PFSK-1 (cell line): ENCODE results near the gene GBP6.

Experiments used
- FOXP2 ChIP-seq: optimal IDR thresholded peaks from 2 replicates; pipeline ENCODE3; 2011; ENCODE audit warnings: borderline replicate concordance, control low read depth, inconsistent platforms; ENCODE audit not compliant: insufficient read depth; ENCODE audit errors: extremely low read length, extremely low read depth
- POLR2AphosphoS5 ChIP-seq: IDR thresholded peaks from 2 replicates; pipeline ENCODE4 v1.6.1; 2012; ENCODE audit warnings: low read depth, mild to moderate bottlenecking, control low read depth, low read length, moderate library complexity
- SIN3A ChIP-seq: IDR thresholded peaks from 2 replicates; pipeline ENCODE4 v1.6.1; 2012; ENCODE audit warnings: mild to moderate bottlenecking, low read length, moderate library complexity, borderline replicate concordance; ENCODE audit not compliant: insufficient read depth
- TAF1 ChIP-seq: IDR thresholded peaks from 2 replicates; pipeline ENCODE4 v1.6.1; 2012; ENCODE audit warnings: low read length, control low read depth, borderline replicate concordance; ENCODE audit not compliant: insufficient read depth
- TF ChIP-seq, protein P1 (sequence below), 2 experiments: IDR thresholded peaks; 2 replicates each; pipeline versions ENCODE4 v1.6.1 to v1.8.0; 2011 to 2012; ENCODE audit warnings: low read depth in 2 of 2, low read length in 2 of 2, control low read depth in 1 of 2, inconsistent platforms in 1 of 2, mild to moderate bottlenecking in 1 of 2, moderate library complexity in 1 of 2; ENCODE audit not compliant: insufficient read depth in 1 of 2

The GBP6 gene

DNA sequence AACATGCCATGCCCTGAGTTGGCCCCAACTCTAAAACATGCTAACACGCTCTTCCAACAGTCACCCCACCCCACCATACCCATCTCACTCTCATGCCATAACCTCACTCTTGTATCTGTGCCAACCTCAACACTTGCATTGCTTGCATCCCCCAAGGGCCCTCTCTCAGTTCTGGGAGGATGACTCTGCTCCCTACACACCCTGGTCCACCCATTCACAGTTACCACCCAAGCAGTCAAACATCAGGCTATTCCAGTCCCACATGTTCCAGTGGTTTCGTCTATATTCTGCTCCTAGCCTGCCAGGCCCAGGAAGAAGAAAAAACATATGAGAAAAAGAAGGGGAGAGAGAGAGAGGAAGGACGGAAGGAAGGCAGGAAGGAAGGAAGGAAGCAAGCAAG is 31.0 kb downstream of the GBP6 start:
- TF ChIP-seq SIN3A: no peak
- TF ChIP-seq, protein P1, sequence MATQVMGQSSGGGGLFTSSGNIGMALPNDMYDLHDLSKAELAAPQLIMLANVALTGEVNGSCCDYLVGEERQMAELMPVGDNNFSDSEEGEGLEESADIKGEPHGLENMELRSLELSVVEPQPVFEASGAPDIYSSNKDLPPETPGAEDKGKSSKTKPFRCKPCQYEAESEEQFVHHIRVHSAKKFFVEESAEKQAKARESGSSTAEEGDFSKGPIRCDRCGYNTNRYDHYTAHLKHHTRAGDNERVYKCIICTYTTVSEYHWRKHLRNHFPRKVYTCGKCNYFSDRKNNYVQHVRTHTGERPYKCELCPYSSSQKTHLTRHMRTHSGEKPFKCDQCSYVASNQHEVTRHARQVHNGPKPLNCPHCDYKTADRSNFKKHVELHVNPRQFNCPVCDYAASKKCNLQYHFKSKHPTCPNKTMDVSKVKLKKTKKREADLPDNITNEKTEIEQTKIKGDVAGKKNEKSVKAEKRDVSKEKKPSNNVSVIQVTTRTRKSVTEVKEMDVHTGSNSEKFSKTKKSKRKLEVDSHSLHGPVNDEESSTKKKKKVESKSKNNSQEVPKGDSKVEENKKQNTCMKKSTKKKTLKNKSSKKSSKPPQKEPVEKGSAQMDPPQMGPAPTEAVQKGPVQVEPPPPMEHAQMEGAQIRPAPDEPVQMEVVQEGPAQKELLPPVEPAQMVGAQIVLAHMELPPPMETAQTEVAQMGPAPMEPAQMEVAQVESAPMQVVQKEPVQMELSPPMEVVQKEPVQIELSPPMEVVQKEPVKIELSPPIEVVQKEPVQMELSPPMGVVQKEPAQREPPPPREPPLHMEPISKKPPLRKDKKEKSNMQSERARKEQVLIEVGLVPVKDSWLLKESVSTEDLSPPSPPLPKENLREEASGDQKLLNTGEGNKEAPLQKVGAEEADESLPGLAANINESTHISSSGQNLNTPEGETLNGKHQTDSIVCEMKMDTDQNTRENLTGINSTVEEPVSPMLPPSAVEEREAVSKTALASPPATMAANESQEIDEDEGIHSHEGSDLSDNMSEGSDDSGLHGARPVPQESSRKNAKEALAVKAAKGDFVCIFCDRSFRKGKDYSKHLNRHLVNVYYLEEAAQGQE (IDR thresholded peaks at IDR 0.05; ENCODE audit: insufficient read depth in 1 of 2, low read depth in 2 of 2, low read length in 2 of 2): no peak

GRCh38 chr1:89396902-89397301 is 33.0 kb downstream of the GBP6 start:
- TF ChIP-seq POLR2AphosphoS5: no peak
- TF ChIP-seq FOXP2: no peak
- TF ChIP-seq, protein P1 (IDR thresholded peaks at IDR 0.05; ENCODE audit: insufficient read depth in 1 of 2, low read depth in 2 of 2, low read length in 2 of 2): no peak
- no peak for TF ChIP-seq SIN3A
- no peak for TF ChIP-seq TAF1

DNA sequence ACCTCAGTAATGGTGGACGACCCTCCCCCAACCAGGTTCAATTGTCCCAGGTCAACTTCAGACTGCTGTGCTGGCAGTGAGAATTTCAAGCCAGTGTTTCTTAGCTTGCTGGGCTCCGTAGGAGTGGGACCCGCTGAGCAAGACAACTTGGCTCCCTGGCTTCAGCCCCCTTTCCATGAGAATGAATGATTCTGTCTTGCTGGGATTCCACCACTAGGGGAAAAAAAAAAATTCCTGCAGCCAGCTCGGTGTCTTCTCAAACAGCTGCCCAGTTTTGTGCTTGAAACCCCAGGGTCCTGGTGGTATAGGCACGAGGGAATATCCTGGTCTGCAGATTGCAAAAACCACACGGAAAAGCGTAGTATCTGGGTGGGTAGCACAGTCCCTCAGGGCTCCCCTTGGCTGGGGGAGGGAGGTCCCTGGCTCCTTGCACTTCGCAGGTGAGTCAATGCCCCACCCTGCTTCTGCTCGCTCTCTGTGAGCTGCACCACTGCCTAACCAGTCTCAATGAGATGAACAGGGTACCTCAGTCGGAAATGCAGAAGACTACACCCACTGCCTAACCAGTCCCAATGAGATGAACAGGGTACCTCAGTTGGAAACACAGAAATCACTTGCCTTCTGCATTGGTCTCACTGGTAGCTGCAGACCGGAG is 41.5 kb downstream of the GBP6 start:
- TF ChIP-seq TAF1 (no peak), POLR2AphosphoS5 (no peak), FOXP2 (no peak)
- TF ChIP-seq, protein P1 (IDR thresholded peaks at IDR 0.05; ENCODE audit: insufficient read depth in 1 of 2, low read depth in 2 of 2, low read length in 2 of 2): no peak

- TF ChIP-seq TAF1: no peak
- no peak for TF ChIP-seq POLR2AphosphoS5
- no peak for TF ChIP-seq SIN3A
These were observed 43.5 kb downstream of the GBP6 start for GRCh38 chr1:89407360-89407759.

GRCh38 chr1:89425056-89425455 is 61.2 kb downstream of the GBP6 start:
- no peak for TF ChIP-seq TAF1
- TF ChIP-seq, protein P1 (IDR thresholded peaks at IDR 0.05; ENCODE audit: insufficient read depth in 1 of 2, low read depth in 2 of 2, low read length in 2 of 2): no peak
- TF ChIP-seq FOXP2: no peak
- no peak for TF ChIP-seq SIN3A
